Measurements from ENCODE around the gene EFCAB11. TPM values are rescaled to one million over a fixed set of nuclear protein-coding genes. Genes with fewer than 3 reads are reported as not detected.
"Not testable (repeated sequence)": the region's sequence is repeated elsewhere in the genome, so short reads cannot be mapped to it uniquely, and the experiment has no call there.

Gene EFCAB11
- total RNA-seq, 3 donors from 2014 or later, result 6.4 to 13.6 (median 6.9) TPM

DNA sequence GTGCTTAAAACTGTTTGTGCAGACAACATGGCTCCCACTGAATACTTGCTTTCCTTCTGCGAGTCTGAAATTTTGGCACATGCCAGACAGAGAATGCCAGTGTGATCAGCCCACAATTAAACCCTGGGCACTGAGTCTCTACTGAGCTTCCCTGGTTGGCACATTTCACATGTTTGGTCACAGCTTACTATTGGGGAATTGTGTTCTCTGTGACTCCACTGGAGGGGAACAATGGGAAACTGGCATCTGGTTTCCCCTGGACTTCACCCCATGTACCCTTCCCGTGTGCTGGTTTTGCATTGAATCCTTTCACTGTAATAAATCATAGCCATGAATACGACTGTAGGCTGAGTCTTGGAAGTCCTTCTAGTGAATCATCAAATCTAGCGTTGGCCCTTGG lies 64.9 kb downstream of the EFCAB11 start:
- intact Hi-C loops (cut with DNase I; ENCODE audit: low total_unique reads), result no loop called here
- Histone ChIP-seq H3K9me3 (no peaks in the 10 kb centered on the region), H3K4me3 (no peak overlapping the region), H3K36me3 (no peaks in the 10 kb centered on the region), H3K4me1 (no peaks in the 10 kb centered on the region), H3K27ac (no peak overlapping the region), H3K27me3 (no peaks in the 10 kb centered on the region)
- no peak for DNase-seq (ENCODE audit: low spot score in 2 of 2)
- TF ChIP-seq POLR2AphosphoS5 (IDR thresholded peaks at IDR 0.05) (no peak), POLR2A (IDR thresholded peaks at IDR 0.05) (no peak)
- TF ChIP-seq, protein P1, sequence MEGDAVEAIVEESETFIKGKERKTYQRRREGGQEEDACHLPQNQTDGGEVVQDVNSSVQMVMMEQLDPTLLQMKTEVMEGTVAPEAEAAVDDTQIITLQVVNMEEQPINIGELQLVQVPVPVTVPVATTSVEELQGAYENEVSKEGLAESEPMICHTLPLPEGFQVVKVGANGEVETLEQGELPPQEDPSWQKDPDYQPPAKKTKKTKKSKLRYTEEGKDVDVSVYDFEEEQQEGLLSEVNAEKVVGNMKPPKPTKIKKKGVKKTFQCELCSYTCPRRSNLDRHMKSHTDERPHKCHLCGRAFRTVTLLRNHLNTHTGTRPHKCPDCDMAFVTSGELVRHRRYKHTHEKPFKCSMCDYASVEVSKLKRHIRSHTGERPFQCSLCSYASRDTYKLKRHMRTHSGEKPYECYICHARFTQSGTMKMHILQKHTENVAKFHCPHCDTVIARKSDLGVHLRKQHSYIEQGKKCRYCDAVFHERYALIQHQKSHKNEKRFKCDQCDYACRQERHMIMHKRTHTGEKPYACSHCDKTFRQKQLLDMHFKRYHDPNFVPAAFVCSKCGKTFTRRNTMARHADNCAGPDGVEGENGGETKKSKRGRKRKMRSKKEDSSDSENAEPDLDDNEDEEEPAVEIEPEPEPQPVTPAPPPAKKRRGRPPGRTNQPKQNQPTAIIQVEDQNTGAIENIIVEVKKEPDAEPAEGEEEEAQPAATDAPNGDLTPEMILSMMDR (IDR thresholded peaks at IDR 0.05), result no peak

DNA sequence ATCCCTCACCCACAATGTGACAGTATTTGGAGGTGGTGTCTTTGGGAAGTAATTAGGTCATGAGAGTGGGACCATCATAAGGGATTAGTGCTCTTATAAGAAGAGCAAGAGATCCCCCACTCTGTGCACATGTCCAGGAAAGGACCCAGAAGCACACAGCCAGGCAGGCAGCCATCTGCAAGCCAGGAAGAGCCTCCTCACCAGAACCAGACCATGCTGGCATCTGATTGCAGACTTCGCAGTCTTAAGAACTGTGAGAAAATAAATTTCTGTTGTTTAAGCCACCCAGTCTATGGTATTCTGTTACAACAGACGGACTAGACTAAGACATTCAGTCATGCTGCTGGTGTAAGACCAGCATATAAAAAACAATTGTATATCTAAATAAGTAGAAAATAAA lies 69.8 kb downstream of the EFCAB11 start:
- Histone ChIP-seq H3K27me3 (no peaks in the 10 kb centered on the region), H3K27ac (no peak overlapping the region), H3K36me3 (no peaks in the 10 kb centered on the region), H3K9me3 (no peaks in the 10 kb centered on the region), H3K4me1 (no peaks in the 10 kb centered on the region), H3K4me3 (no peak overlapping the region)
- DNase-seq (ENCODE audit: low spot score in 2 of 2), result no peak
- TF ChIP-seq, protein P1 (IDR thresholded peaks at IDR 0.05), result no peak
- TF ChIP-seq POLR2AphosphoS5 (IDR thresholded peaks at IDR 0.05) (no peak), POLR2A (IDR thresholded peaks at IDR 0.05) (no peak)
- intact Hi-C loops (cut with DNase I; ENCODE audit: low total_unique reads), result no loop called here

DNA sequence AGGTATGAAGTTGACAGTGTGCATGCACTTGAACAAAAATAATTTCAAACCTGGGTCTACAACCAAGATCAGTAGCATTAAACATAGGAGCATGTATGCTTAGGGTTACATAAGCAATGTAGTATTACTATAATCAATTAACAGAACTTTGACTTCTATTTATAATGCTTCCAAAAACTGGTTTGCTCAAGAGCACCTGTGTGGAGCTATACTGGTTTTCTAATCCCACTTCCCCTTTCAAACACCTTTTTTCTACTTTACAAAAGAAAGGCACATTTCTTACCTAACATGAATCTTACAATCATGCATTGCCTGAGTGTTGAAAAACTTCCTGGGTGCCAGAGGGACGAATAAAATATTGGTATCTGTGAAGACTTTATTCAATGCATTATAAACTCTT lies 72.7 kb downstream of the EFCAB11 start:
- Histone ChIP-seq H3K4me3 (no peak overlapping the region), H3K4me1 (no peaks in the 10 kb centered on the region), H3K27me3 (no peaks in the 10 kb centered on the region), H3K36me3 (no peaks in the 10 kb centered on the region), H3K27ac (no peak overlapping the region), H3K9me3 (no peaks in the 10 kb centered on the region)
- no peak for DNase-seq (ENCODE audit: low spot score in 2 of 2)
- intact Hi-C loops (cut with DNase I; ENCODE audit: low total_unique reads), result no loop called here
- TF ChIP-seq, protein P1 (IDR thresholded peaks at IDR 0.05), result no peak
- TF ChIP-seq POLR2AphosphoS5 (IDR thresholded peaks at IDR 0.05) (no peak), POLR2A (IDR thresholded peaks at IDR 0.05) (no peak)

DNA sequence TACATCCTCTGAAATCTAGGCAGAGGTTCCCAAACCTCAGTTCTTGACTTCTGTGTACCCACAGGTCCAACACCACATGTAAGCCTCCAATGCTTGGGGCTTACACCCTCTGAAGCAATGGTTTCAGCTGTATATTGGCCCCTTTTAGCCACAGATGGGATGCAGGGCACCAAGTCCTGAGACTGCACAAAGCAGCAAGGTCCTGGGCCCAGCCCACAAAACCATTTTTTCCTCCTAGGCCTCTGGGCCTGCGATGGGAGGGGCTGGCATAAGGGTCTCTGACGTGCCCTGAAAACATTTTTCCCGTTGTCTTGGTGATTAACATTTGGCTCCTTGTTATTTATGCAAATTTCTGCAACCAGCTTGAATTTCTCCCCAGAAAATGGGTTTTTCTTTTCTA lies 80.4 kb downstream of the EFCAB11 start:
- intact Hi-C loops (cut with DNase I; ENCODE audit: low total_unique reads); H3K27me3 ChIP-seq; H3K4me1 ChIP-seq; H3K27ac ChIP-seq; H3K36me3 ChIP-seq; DNase-seq (ENCODE audit: low spot score in 2 of 2); H3K4me3 ChIP-seq: not testable (repeated sequence)
- H3K9me3 ChIP-seq, result peaks cover 9 to 13% of the 10 kb centered on the region in 2 donors

DNA sequence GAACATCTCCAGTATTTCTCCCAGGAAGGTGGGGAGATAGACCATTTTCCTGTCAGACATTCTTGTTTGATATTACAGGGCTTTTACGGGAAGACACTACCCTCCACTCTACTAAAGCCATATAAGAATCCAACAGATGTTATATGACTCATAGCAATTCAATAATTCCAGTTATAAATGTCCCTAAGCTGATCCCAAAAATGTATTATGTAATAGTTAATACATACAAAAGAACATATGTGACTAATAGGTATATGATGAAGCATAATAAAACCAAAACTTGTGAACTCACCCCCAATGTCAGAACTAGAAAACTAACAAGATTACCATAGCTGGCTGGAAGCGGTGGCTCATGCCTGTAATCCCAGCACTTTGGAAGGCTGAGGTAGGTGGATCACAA lies 84.2 kb downstream of the EFCAB11 start:
- Histone ChIP-seq H3K27me3 (no peaks in the 10 kb centered on the region), H3K9me3 (peaks cover 9 to 16% of the 10 kb centered on the region in 2 donors), H3K4me3 (no peak overlapping the region), H3K27ac (no peak overlapping the region), H3K4me1 (no peaks in the 10 kb centered on the region), H3K36me3 (no peaks in the 10 kb centered on the region)
- no peak for DNase-seq (ENCODE audit: low spot score in 2 of 2)
- no peak for TF ChIP-seq POLR2AphosphoS5 (IDR thresholded peaks at IDR 0.05)
- TF ChIP-seq POLR2A (IDR thresholded peaks at IDR 0.05), result no peak
- TF ChIP-seq, protein P1 (IDR thresholded peaks at IDR 0.05), result no peak
- intact Hi-C loops (cut with DNase I; ENCODE audit: low total_unique reads), result no loop called here

DNA sequence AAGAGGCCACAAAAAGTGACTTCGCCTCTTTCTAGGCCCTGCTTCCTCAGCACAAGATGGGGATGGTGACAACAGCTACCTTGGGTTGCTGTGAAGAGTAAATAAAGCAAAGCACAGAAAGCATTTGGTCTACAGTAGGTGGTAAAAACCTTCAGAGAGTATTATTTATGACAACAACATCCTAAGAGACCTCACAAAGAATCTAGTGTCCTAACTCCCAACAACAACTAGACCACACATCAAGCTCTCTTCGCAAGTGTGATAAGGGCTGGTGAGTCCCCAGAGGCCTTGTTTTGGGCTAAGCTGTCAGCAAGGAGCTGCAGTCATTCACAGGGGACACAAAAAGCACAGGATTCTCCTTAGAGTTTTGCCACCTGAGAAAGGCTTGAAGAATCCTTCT lies 84.9 kb downstream of the EFCAB11 start:
- no peaks in the 10 kb centered on the region for H3K27me3 ChIP-seq
- H3K9me3 ChIP-seq, result peaks cover 9 to 14% of the 10 kb centered on the region in 2 donors
- H3K4me3 ChIP-seq, result no peak overlapping the region
- H3K27ac ChIP-seq, result no peak overlapping the region
- TF ChIP-seq, protein P1 (IDR thresholded peaks at IDR 0.05), result no peak
- TF ChIP-seq POLR2AphosphoS5 (IDR thresholded peaks at IDR 0.05) (no peak), POLR2A (IDR thresholded peaks at IDR 0.05) (no peak)
- intact Hi-C loops (cut with DNase I; ENCODE audit: low total_unique reads), result no loop called here
- DNase-seq (ENCODE audit: low spot score in 2 of 2), result no peak
- no peaks in the 10 kb centered on the region for H3K36me3 ChIP-seq
- H3K4me1 ChIP-seq, result no peaks in the 10 kb centered on the region

Data from breast epithelium (tissue), 4 donors.